Measurements from ENCODE around the gene DPM1.

Gene DPM1

GRCh38 chr20:50892394-50892793 is 65.9 kb downstream of the DPM1 start:
- no peak for DNase-seq

DNA sequence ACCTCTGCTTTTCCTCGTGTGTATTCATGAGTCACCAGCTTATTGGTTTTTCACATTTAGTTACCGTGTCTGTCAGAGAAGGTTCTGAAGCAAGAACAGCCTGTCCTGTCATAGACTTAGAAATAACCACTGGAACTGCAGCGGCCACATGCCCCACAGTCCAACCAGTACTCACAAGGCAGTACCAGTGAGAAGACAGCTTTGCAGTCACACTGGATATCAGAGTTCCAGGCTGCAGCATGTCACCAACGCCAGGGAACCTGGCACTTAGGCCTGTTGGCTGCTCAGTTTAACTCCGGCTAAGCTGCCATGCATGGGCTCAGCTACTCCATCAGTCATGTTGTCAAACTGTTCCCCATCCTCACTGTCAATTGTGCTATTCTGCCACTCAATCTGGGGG is 67.2 kb downstream of the DPM1 start:
- no peak for DNase-seq

DNA sequence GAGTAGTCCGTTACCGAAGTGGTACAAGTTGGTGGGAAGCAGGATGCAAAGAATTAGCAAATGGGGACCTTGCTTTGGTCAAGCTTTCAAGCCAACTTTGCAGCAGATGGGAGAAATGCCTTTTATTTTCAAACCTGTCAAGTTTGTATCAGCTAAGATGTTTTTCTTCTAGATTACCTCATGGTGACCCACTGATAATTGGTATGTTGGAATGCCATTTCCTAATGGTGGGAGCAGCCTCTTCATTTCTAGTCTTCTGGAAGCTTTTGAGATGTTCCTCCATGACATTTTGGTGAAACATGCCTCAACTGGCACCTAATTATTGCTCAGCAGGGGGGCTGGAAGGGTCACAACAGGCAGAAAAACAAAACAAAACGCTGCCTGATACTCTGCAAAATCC is 70.8 kb downstream of the DPM1 start:
- DNase-seq = no peak

DNA sequence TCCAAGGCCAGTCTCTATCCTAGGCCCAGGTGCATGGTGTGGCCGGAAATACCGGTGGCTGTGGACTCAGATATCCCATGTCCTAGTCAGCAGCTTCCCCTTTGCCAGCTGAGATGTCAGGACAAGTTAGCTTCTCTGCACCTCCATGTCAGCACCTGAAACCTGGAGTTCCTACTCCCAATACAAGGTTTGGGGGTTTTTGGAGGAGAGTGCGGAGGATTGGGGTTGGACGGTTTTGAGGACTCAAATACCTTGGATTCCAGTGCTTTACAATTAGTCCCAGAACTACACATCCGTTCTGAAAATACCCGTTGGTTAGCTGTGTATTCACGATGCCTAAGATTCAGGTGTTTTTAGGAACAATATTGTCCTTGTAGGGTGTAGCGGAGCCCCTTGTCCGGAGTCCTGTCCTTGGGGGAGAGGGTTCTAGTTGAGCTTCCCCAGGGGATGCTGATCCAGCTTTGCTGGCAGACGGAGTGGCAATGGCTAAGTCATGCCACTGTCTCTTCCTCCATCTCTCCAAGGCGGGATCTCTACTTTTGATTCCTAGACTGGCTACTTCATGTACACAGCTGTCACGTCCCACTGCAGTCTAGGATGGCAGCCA is 72.0 kb downstream of the DPM1 start:
- DNase-seq = no peak

GRCh38 chr20:50885781-50886180 is 72.6 kb downstream of the DPM1 start:
- DNase-seq = no peak

GRCh38 chr20:50885068-50885467 is 73.3 kb downstream of the DPM1 start:
- no peak for DNase-seq

Data from hematopoietic multipotent progenitor cell treated with erythropoietin and hydrocortisone succinate and interleukin-3 and kit ligand, for 8 days (in vitro differentiated cells).